Lower lobe of right lung (tissue), 2 donors: ENCODE data around the gene RBKS. TPM values are rescaled to one million over a fixed set of nuclear protein-coding genes. Genes with fewer than 3 reads are reported as not detected.

Source experiments
- ATAC-seq, 2 donors: fragments of 200-7000 bp; cut with Tn5 transposase; one replicate each; pipeline ENCODE4 v1.9.1; 2020 to 2022; ENCODE audit warnings: mild to moderate bottlenecking in 2 of 2, moderate library complexity in 2 of 2
- DNase-seq: peaks from one replicate; pipeline ENCODE4 v3.0.0-alpha.2; 2020
- H3K27ac ChIP-seq: fragments of 200-600 bp; one replicate; pipeline ENCODE4 v1.8.0; 2022
- H3K27me3 ChIP-seq: fragments of 200-600 bp; one replicate; pipeline ENCODE4 v1.8.0; 2022; ENCODE audit warnings: low read depth
- H3K36me3 ChIP-seq: fragments of 200-600 bp; one replicate; pipeline ENCODE4 v1.8.0; 2022; ENCODE audit warnings: mild to moderate bottlenecking
- H3K4me1 ChIP-seq: fragments of 200-600 bp; one replicate; pipeline ENCODE4 v1.8.0; 2022
- H3K4me3 ChIP-seq: fragments of 200-600 bp; one replicate; pipeline ENCODE4 v1.8.0; 2022; ENCODE audit warnings: mild to moderate bottlenecking
- H3K9me3 ChIP-seq: fragments of 200-600 bp; one replicate; pipeline ENCODE4 v1.8.0; 2022
- intact Hi-C: fragments of 100-400 bp; cut with DNase I; formaldehyde crosslinking; loops from one replicate; pipeline ENCODE4 v1.11.0; 2022
- total RNA-seq: library from RNA; stranded (reverse); fragmentation: NEBNext Ultra II Directional; extraction: Animal tissue kit (Norgen Biotek cat#: 25700); gene quantifications from one replicate; pipeline ENCODE4 v1.2.1, GENCODE V29; 2021
- TF ChIP-seq, protein P1 (sequence below): fragments of 200-600 bp; IDR thresholded peaks from one replicate; pipeline ENCODE4 v1.8.0; 2022; ENCODE audit warnings: antibody characterized with exemption, mild to moderate bottlenecking
- donor health status: DM: no; HTN: yes; CAD: no; lungs with severe emphysema.

RBKS gene
- total RNA-seq, 1 donor from 2014 or later = 2.2 TPM

GRCh38 chr2:27887830-27888229 lies 2.4 kb downstream of the RBKS start:
- intact Hi-C loops = no loop called here
- TF ChIP-seq, protein P1, sequence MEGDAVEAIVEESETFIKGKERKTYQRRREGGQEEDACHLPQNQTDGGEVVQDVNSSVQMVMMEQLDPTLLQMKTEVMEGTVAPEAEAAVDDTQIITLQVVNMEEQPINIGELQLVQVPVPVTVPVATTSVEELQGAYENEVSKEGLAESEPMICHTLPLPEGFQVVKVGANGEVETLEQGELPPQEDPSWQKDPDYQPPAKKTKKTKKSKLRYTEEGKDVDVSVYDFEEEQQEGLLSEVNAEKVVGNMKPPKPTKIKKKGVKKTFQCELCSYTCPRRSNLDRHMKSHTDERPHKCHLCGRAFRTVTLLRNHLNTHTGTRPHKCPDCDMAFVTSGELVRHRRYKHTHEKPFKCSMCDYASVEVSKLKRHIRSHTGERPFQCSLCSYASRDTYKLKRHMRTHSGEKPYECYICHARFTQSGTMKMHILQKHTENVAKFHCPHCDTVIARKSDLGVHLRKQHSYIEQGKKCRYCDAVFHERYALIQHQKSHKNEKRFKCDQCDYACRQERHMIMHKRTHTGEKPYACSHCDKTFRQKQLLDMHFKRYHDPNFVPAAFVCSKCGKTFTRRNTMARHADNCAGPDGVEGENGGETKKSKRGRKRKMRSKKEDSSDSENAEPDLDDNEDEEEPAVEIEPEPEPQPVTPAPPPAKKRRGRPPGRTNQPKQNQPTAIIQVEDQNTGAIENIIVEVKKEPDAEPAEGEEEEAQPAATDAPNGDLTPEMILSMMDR = no peak
- H3K4me1 ChIP-seq = peaks cover 36% of the 10 kb centered on the region
- H3K27me3 ChIP-seq = no peaks in the 10 kb centered on the region
- H3K4me3 ChIP-seq = no peak overlapping the region
- no peaks in the 10 kb centered on the region for H3K9me3 ChIP-seq
- H3K27ac ChIP-seq = no peak overlapping the region
- DNase-seq (no peak), ATAC-seq (no peak)
- H3K36me3 ChIP-seq = no peaks in the 10 kb centered on the region

GRCh38 chr2:27887111-27887510 lies 3.1 kb downstream of the RBKS start:
- DNase-seq (no peak), ATAC-seq (no peak)
- Histone ChIP-seq H3K36me3 (no peaks in the 10 kb centered on the region), H3K4me1 (peaks cover 31% of the 10 kb centered on the region), H3K27me3 (no peaks in the 10 kb centered on the region), H3K27ac (no peak overlapping the region), H3K9me3 (no peaks in the 10 kb centered on the region), H3K4me3 (no peak overlapping the region)
- TF ChIP-seq, protein P1 = no peak
- intact Hi-C loops = no loop called here

DNA sequence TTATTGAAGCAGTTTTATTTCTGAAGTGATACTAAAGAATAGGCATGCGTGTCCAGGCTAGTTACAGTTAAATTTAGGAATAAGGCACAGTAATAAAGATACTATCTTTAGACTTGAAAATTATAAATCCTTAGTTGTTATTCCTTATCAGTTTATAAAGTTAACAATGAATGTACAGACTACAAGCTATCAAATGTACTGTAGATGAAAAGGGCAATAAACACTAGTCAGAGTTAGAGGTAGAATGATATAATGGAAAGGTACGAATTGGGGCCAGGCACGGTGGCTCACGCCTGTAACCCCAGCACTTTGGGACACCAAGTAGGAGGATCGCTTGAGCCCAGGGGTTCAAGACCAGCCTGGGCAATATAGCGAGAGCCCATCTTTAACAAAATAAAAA lies 3.9 kb downstream of the RBKS start:
- no peaks in the 10 kb centered on the region for H3K27me3 ChIP-seq
- H3K36me3 ChIP-seq = no peaks in the 10 kb centered on the region
- H3K4me1 ChIP-seq = peaks cover 23% of the 10 kb centered on the region
- H3K27ac ChIP-seq = no peak overlapping the region
- intact Hi-C loops = no loop called here
- no peak for ATAC-seq
- TF ChIP-seq, protein P1 = no peak
- H3K4me3 ChIP-seq = no peak overlapping the region
- no peaks in the 10 kb centered on the region for H3K9me3 ChIP-seq
- DNase-seq = no peak

- H3K4me1 ChIP-seq = peaks cover 19% of the 10 kb centered on the region
- intact Hi-C loops = no loop called here
- H3K27me3 ChIP-seq = no peaks in the 10 kb centered on the region
- DNase-seq (no peak), ATAC-seq (no peak)
- TF ChIP-seq, protein P1 = no peak
- H3K9me3 ChIP-seq = no peaks in the 10 kb centered on the region
- no peaks in the 10 kb centered on the region for H3K36me3 ChIP-seq
- H3K4me3 ChIP-seq = no peak overlapping the region
- no peak overlapping the region for H3K27ac ChIP-seq
Observed at GRCh38 chr2:27885661-27886060, 4.5 kb downstream of the RBKS start.

GRCh38 chr2:27885234-27885633 lies 5.0 kb downstream of the RBKS start:
- intact Hi-C loops = no loop called here

More at GRCh38 chr2:27885234-27885633, 5.0 kb downstream of the RBKS start:
- Histone ChIP-seq H3K27ac (no peak overlapping the region), H3K27me3 (no peaks in the 10 kb centered on the region), H3K36me3 (no peaks in the 10 kb centered on the region), H3K4me1 (peaks cover 19% of the 10 kb centered on the region), H3K4me3 (no peak overlapping the region), H3K9me3 (no peaks in the 10 kb centered on the region)
- ATAC-seq (no peak), DNase-seq (no peak)
- TF ChIP-seq, protein P1 = no peak
